ENCODE measurements around the gene AUTS2. TPM values are rescaled to one million over a fixed set of nuclear protein-coding genes. Genes with fewer than 3 reads are reported as not detected.

Gene AUTS2
- total RNA-seq, 1 experiment from 2014 or later: 256 TPM

GRCh38 chr7:69699931-69700330, 101.7 kb downstream of the AUTS2 start:
- no peak overlapping the region for H2AFZ ChIP-seq (ENCODE audit: low read length)
- no peak overlapping the region for H3T11ph ChIP-seq (ENCODE audit: low read length)
- no peak overlapping the region for H2BK5ac ChIP-seq (ENCODE audit: insufficient read length, low read length)
- H3K4me1 ChIP-seq (ENCODE audit: insufficient read depth, low read length): no peaks in the 10 kb centered on the region
- H3K23ac ChIP-seq (ENCODE audit: insufficient read length, low read depth, low read length): no peak overlapping the region
- H3K9me3 ChIP-seq (ENCODE audit: control insufficient read depth, low read depth, low read length): no peaks in the 10 kb centered on the region
- no peak overlapping the region for H2BK15ac ChIP-seq (ENCODE audit: low read depth, low read length)
- H3K9ac ChIP-seq (ENCODE audit: extremely low read depth, insufficient read length, low read length): no peak overlapping the region
- H2BK12ac ChIP-seq (ENCODE audit: insufficient read length, low read depth, low read length): no peak overlapping the region
- no peaks in the 10 kb centered on the region for H4K20me1 ChIP-seq (ENCODE audit: control insufficient read depth, insufficient read depth, insufficient read length)
- no peaks in the 10 kb centered on the region; the same call in 1 of the 2 replicates for H3K27me3 Mint-ChIP-seq (ENCODE audit: low read depth)
- H3K27me3 ChIP-seq (ENCODE audit: insufficient read depth, low read length): no peaks in the 10 kb centered on the region
- DNase-seq: no peak
- H3K23me2 ChIP-seq (ENCODE audit: insufficient read length, low read depth, low read length, poor library complexity, severe bottlenecking): no peaks in the 10 kb centered on the region
- no peak overlapping the region for H2AK5ac ChIP-seq (ENCODE audit: insufficient read length, low read length)
- no peaks in the 10 kb centered on the region for H3K9me3 Mint-ChIP-seq
- no peak overlapping the region for H2BK120ac ChIP-seq (ENCODE audit: low read depth, low read length, poor library complexity, severe bottlenecking)
- no peak overlapping the region for H3K4me2 ChIP-seq (ENCODE audit: insufficient read depth, insufficient read length, low read length)
- no peak overlapping the region for H3K4me3 Mint-ChIP-seq
- WGBS (ENCODE audit: extremely low coverage, insufficient read length, low lambda C conversion rate): no CpG with 5 or more reads among the region's 2 CpGs
- no peak overlapping the region for H3K27ac ChIP-seq (ENCODE audit: insufficient read length, low read depth, low read length)
- peaks cover 8 to 15% of the 10 kb centered on the region in 2 experiments for H3K4me1 Mint-ChIP-seq
- no peak overlapping the region for H2BK20ac ChIP-seq (ENCODE audit: low read depth, low read length, poor library complexity, severe bottlenecking)
- no peak overlapping the region for H3K56ac ChIP-seq (ENCODE audit: insufficient read length, low read depth, low read length)
- no peak overlapping the region for H3K4ac ChIP-seq (ENCODE audit: low read depth, low read length)
- no peak overlapping the region for H4K8ac ChIP-seq (replicated peaks; ENCODE audit: insufficient read length, low read depth, low read length)
- H3K27ac Mint-ChIP-seq: no peak overlapping the region
- no peak overlapping the region for H4K91ac ChIP-seq (ENCODE audit: insufficient read length, low read depth, low read length)
- TF ChIP-seq CTCF (conservative IDR thresholded peaks at IDR 0.05): no peak
- H3K79me1 ChIP-seq (ENCODE audit: insufficient read depth, low read depth, low read length, poor library complexity, severe bottlenecking): no peaks in the 10 kb centered on the region
- no peak overlapping the region for H4K5ac ChIP-seq (ENCODE audit: insufficient read length, low read depth, low read length)
- H3K36me3 Mint-ChIP-seq (ENCODE audit: insufficient read depth in 1 of 3, low read depth in 3 of 3): no peaks in the 10 kb centered on the region
- no peaks in the 10 kb centered on the region for H3K79me2 ChIP-seq (ENCODE audit: insufficient read depth, low read length)
- H3K18ac ChIP-seq (ENCODE audit: insufficient read length, low read depth, low read length): no peak overlapping the region
- H3K14ac ChIP-seq (ENCODE audit: insufficient read depth, low read length): no peak overlapping the region

Measured in H9 (cell line).